Measurements from ENCODE around the gene CRY2. TPM values are rescaled to one million over a fixed set of nuclear protein-coding genes. Genes with fewer than 3 reads are reported as not detected.

Gene CRY2
- total and polyA plus RNA-seq, 2 of the 8 experiments (the other 6 are each of a cell fraction or from before 2014, with no cell fraction given): 8.0 to 9.4 TPM

DNA sequence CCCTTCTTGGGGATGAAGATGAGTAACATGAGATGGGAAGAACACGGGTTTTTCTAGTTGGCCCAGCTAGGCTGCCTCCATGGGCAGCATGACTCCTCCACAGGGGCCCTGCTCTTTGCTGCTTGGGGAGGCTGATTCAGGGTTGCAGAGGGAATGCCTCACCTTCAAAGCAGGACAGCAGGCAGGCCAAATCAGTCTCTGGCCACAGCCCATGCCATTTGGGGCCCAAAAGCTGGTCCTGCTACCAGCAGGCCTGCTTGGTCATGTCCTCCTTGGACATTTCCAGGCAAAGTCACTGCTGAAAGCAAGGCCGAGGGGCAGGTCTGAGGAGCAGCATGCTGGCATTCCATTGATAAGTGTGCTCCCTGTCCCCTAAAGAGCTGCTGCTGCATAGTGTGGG lies 24.4 kb downstream of the CRY2 start:
- H3K56ac ChIP-seq (replicated peaks; ENCODE audit: insufficient read length, low read depth, low read length): no peak overlapping the region
- H3K9me3 ChIP-seq (ENCODE audit: insufficient read depth in 2 of 2, low read depth in 1 of 2, low read length in 1 of 2): no peaks in the 10 kb centered on the region
- POLR2A ChIA-PET (ENCODE audit: partially characterized antibody): interaction anchor here (1.0 to 2.5 kb wide), 3 partner anchors 9 to 63 kb away, joined by 3 to 9 read pairs (median 6); partner anchors contain the start of gene LARGE2
- CTCF ChIA-PET (ENCODE audit: partially characterized antibody): interaction anchor here (0.9 to 6.3 kb wide), 19 partner anchors 11 to 362 kb away, joined by 3 to 90 read pairs (median 10); partner anchors contain the start of gene PEX16
- peaks cover 8 to 13% (median 12%) of the 10 kb centered on the region in 4 experiments; a peak in 6 of 7 replicates for H3K4me1 ChIP-seq (replicated peaks in 1 of 4; ENCODE audit: control insufficient read depth in 3 of 4, insufficient read depth in 4 of 4, low read length in 3 of 4)
- H4K20me1 ChIP-seq (replicated peaks in 1 of 2; ENCODE audit: control insufficient read depth in 1 of 2, insufficient read depth in 2 of 2, low read length in 2 of 2): peaks cover 0 to 2% of the 10 kb centered on the region in 2 experiments
- no peak overlapping the region for H3K9ac ChIP-seq (replicated peaks in 1 of 4; ENCODE audit: extremely low read depth in 1 of 4, low read depth in 3 of 4, low read length in 3 of 4)
- H3K23ac ChIP-seq (ENCODE audit: insufficient read length): no peak overlapping the region
- H3K14ac ChIP-seq (ENCODE audit: insufficient read length): no peak overlapping the region
- H3K36me3 ChIP-seq (ENCODE audit: control insufficient read depth in 2 of 4, insufficient read depth in 4 of 4, low read length in 3 of 4): peaks cover 5 to 15% (median 10%) of the 10 kb centered on the region in 4 experiments; a peak in 5 of 8 replicates
- H3K27ac ChIP-seq (ENCODE audit: low read depth, low read length): no peak overlapping the region
- H2BK12ac ChIP-seq (ENCODE audit: low read depth, low read length): no peak overlapping the region
- no peak overlapping the region for H4K91ac ChIP-seq (replicated peaks; ENCODE audit: insufficient read length, low read length)
- no peak overlapping the region for H4K8ac ChIP-seq (ENCODE audit: extremely low read depth, insufficient read depth, low read length)
- no peak overlapping the region for H3K4me2 ChIP-seq (ENCODE audit: insufficient read depth in 1 of 2, low read depth in 2 of 2, low read length in 2 of 2)
- H3K79me1 ChIP-seq (ENCODE audit: low read depth, low read length): no peaks in the 10 kb centered on the region; the same call in 1 of the 2 replicates
- H3K4me3 ChIP-seq (ENCODE audit: extremely low read depth in 1 of 4, insufficient read depth in 2 of 4, low read depth in 3 of 4, low read length in 4 of 4): no peak overlapping the region
- DNase-seq (ENCODE audit: low read depth in 1 of 2, low spot score in 2 of 2) (no peak), FAIRE-seq (no peak)
- H2AK5ac ChIP-seq (ENCODE audit: low read depth, low read length): no peak overlapping the region
- H3K27me3 ChIP-seq (replicated peaks in 1 of 4; ENCODE audit: control insufficient read depth in 3 of 4, extremely low read depth in 1 of 4, insufficient read depth in 3 of 4, low read length in 3 of 4): no peaks in the 10 kb centered on the region
- no peak overlapping the region for H3K18ac ChIP-seq (ENCODE audit: extremely low read depth, low read length)
- no peak overlapping the region for H4K5ac ChIP-seq (ENCODE audit: insufficient read length, low read depth, low read length)
- H2BK120ac ChIP-seq (replicated peaks; ENCODE audit: low read depth, low read length): no peak overlapping the region
- H3K23me2 ChIP-seq (ENCODE audit: low read depth, low read length): no peaks in the 10 kb centered on the region
- no peaks in the 10 kb centered on the region for H3K79me2 ChIP-seq (ENCODE audit: control insufficient read depth in 1 of 2, insufficient read depth in 2 of 2, low read length in 2 of 2)
- WGBS, 2 experiments (ENCODE audit: extremely low coverage in 1 of 2, insufficient coverage in 1 of 2, insufficient read length in 1 of 2, insufficient replicate concordance in 2 of 2, low coverage in 1 of 2, low lambda C conversion rate in 2 of 2, missing lambda C conversion rate in 1 of 2): 92% methylated on average over 2 of the region's 2 CpGs; no CpG with 5 or more reads in 1 of the 2 experiments
- H2BK5ac ChIP-seq (ENCODE audit: low read depth, low read length): no peak overlapping the region
- H2AFZ ChIP-seq (ENCODE audit: low read length): no peak overlapping the region
- no peak overlapping the region for H2BK20ac ChIP-seq (ENCODE audit: low read length)
- H2BK15ac ChIP-seq (ENCODE audit: low read length): no peak overlapping the region
- TF ChIP-seq MAFK (IDR thresholded peaks at IDR 0.05; ENCODE audit: low read depth, low read length): no peak
- TF ChIP-seq HDAC2 (IDR thresholded peaks at IDR 0.05; ENCODE audit: borderline replicate concordance in 1 of 2, low read depth in 2 of 2, low read length in 2 of 2): no peak
- no peak for TF ChIP-seq RXRA (IDR thresholded peaks at IDR 0.05; ENCODE audit: insufficient read depth, low read depth, low read length)
- TF ChIP-seq PHF8 (conservative IDR thresholded peaks at IDR 0.05; ENCODE audit: low read depth, low read length): no peak
- no peak for TF ChIP-seq ASH2L (IDR thresholded peaks at IDR 0.05; ENCODE audit: low read length)
- no peak for TF ChIP-seq GABPA (IDR thresholded peaks at IDR 0.05; ENCODE audit: borderline replicate concordance, insufficient read depth, low read length)
- no peak for TF ChIP-seq TAF7 (optimal IDR thresholded peaks at IDR 0.05; ENCODE audit: borderline replicate concordance, low read depth, low read length)
- TF ChIP-seq EGR1 (IDR thresholded peaks at IDR 0.05; ENCODE audit: borderline replicate concordance, low read depth, low read length): no peak
- TF ChIP-seq KDM1A (IDR thresholded peaks at IDR 0.05; ENCODE audit: borderline replicate concordance, low read length): no peak
- TF ChIP-seq ZNF274 (IDR thresholded peaks at IDR 0.05; ENCODE audit: borderline replicate concordance, extremely low read depth, low read length): no peak
- TF ChIP-seq RFX5 (IDR thresholded peaks at IDR 0.05; ENCODE audit: borderline replicate concordance, low read depth, low read length): no peak
- H3K4ac ChIP-seq (replicated peaks; ENCODE audit: insufficient read length, low read depth, low read length): no peak overlapping the region

Data from H1 (cell line).